GM23338 (cell line): ENCODE data around the gene TBX19.
"Not testable (repeated sequence)": the region's sequence is repeated elsewhere in the genome, so short reads cannot be mapped to it uniquely, and the experiment has no call there.

Source experiments
- CREB1 ChIP-seq: fragments of 250-450 bp; sonication (Bioruptor Pico); IDR thresholded peaks from 2 replicates; pipeline ENCODE4 v1.5.0; 2020; ENCODE audit warnings: low read depth, mild to moderate bottlenecking, moderate library complexity
- CTCF ChIP-seq, 2 experiments: fragments of 200-600 bp in 1 of 2; sonication (generic) in 1 of 2; conservative IDR thresholded peaks; 2 replicates each; pipeline versions ENCODE4 v1.5.1 to v1.6.1; 2016 to 2017; ENCODE audit warnings: antibody characterized with exemption in 2 of 2, low read depth in 2 of 2, mild to moderate bottlenecking in 2 of 2, moderate library complexity in 1 of 2
- EZH2 ChIP-seq: fragments of 200-600 bp; sonication (generic); IDR thresholded peaks from one replicate; pipeline ENCODE4 v1.8.0; 2017; ENCODE audit warnings: antibody characterized with exemption, mild to moderate bottlenecking, low read depth; ENCODE audit not compliant: unreplicated experiment
- EZH2phosphoT487 ChIP-seq: fragments of 200-600 bp; sonication (generic); IDR thresholded peaks from one replicate; pipeline ENCODE4 v1.8.1; 2018; ENCODE audit warnings: antibody characterized with exemption; ENCODE audit not compliant: unreplicated experiment
- JUNB ChIP-seq: IDR thresholded peaks from one replicate; pipeline ENCODE4 v1.6.1; 2016; ENCODE audit warnings: antibody characterized with exemption; ENCODE audit not compliant: unreplicated experiment
- NANOG ChIP-seq: IDR thresholded peaks from 2 replicates; pipeline ENCODE4 v1.6.1; 2016; ENCODE audit warnings: antibody characterized with exemption, borderline replicate concordance
- POLR2AphosphoS5 ChIP-seq: IDR thresholded peaks from 2 replicates; pipeline ENCODE4 v1.6.1; 2016; ENCODE audit warnings: antibody characterized with exemption, low read depth
- REST ChIP-seq: IDR thresholded peaks from one replicate; pipeline ENCODE4 v1.6.1; 2018; ENCODE audit warnings: antibody characterized with exemption; ENCODE audit not compliant: unreplicated experiment
- STAT1 ChIP-seq: IDR thresholded peaks from one replicate; pipeline ENCODE4 v1.6.1; 2016; ENCODE audit warnings: antibody characterized with exemption; ENCODE audit not compliant: unreplicated experiment
- ZNF114 ChIP-seq: fragments of 250-450 bp; sonication (Bioruptor Pico); IDR thresholded peaks from 2 replicates; pipeline ENCODE4 v1.5.0; 2020; ENCODE audit warnings: mild to moderate bottlenecking, moderate library complexity
- ZNF331 ChIP-seq: fragments of 250-450 bp; sonication (Bioruptor Pico); IDR thresholded peaks from 2 replicates; pipeline ENCODE4 v1.5.0; 2020; ENCODE audit warnings: low read depth, mild to moderate bottlenecking, moderate library complexity
- ZNF462 ChIP-seq: fragments of 250-450 bp; sonication (Bioruptor Pico); IDR thresholded peaks from 2 replicates; pipeline ENCODE4 v1.5.0; 2020; ENCODE audit warnings: mild to moderate bottlenecking, moderate library complexity

GRCh38 chr1:168354335-168355269 lies 73.9 kb downstream of the TBX19 start:
- not testable (repeated sequence) for TF ChIP-seq CTCF (conservative IDR thresholded peaks at IDR 0.05; ENCODE audit: low read depth in 2 of 2); EZH2; REST; POLR2AphosphoS5; STAT1; CREB1 (CRISPR knock-in tag); EZH2phosphoT487; ZNF462 (CRISPR knock-in tag); ZNF114; ZNF331 (CRISPR knock-in tag); JUNB; NANOG
